A172 (cell line): ENCODE measurements around the gene XIRP1. TPM values are rescaled to one million over a fixed set of nuclear protein-coding genes. Genes with fewer than 3 reads are reported as not detected.

ENCODE experiments used
- total RNA-seq: library from RNA; depleted of rRNA; stranded (reverse); fragments of >200 nt; shearing (Covaris generic); gene quantifications from 2 replicates; pipeline ENCODE4 v1.2.3, GENCODE V29; 2014; rRNA removed

The XIRP1 gene
- total RNA-seq, 1 experiment from 2014 or later: not detected

Other genes starting within 250 kb of the XIRP1 start
- gene SCN11A, start 140.7 kb downstream of the XIRP1 start, total RNA-seq: not detected in 2 replicates
- gene WDR48, start 140.6 kb downstream of the XIRP1 start, total RNA-seq: 20.0 and 21.2 TPM in 2 replicates
- 27.1 and 42.3 TPM in 2 replicates for gene GORASP1, start 85.0 kb downstream of the XIRP1 start, total RNA-seq
- 1.3 and 2.3 TPM in 2 replicates for gene TTC21A, start 84.9 kb downstream of the XIRP1 start, total RNA-seq
- 19.7 and 22.4 TPM in 2 replicates for gene CSRNP1, start 39.0 kb downstream of the XIRP1 start, total RNA-seq
- gene CX3CR1, start 87.4 kb upstream of the XIRP1 start, total RNA-seq: not detected in 2 replicates
- gene CCR8, start 137.1 kb upstream of the XIRP1 start, total RNA-seq: not detected in 2 replicates
- gene SLC25A38, start 190.8 kb upstream of the XIRP1 start, total RNA-seq: 15.6 and 30.3 TPM in 2 replicates
- 1,184 and 1,533 TPM in 2 replicates for gene RPSA, start 214.1 kb upstream of the XIRP1 start, total RNA-seq